NCI-H510A (cell line): ENCODE results near the gene AKIRIN2.
"Not testable (repeated sequence)": the region's sequence is repeated elsewhere in the genome, so short reads cannot be mapped to it uniquely, and the experiment has no call there.

ENCODE experiments used
- DNase-seq: peaks from one replicate; lab custom pipeline; 2025; lab: John Stamatoyannopoulos, UW

AKIRIN2 gene

GRCh38 chr6:87687893-87688292 is 14.1 kb downstream of the AKIRIN2 start:
- not testable (repeated sequence) for DNase-seq

DNA sequence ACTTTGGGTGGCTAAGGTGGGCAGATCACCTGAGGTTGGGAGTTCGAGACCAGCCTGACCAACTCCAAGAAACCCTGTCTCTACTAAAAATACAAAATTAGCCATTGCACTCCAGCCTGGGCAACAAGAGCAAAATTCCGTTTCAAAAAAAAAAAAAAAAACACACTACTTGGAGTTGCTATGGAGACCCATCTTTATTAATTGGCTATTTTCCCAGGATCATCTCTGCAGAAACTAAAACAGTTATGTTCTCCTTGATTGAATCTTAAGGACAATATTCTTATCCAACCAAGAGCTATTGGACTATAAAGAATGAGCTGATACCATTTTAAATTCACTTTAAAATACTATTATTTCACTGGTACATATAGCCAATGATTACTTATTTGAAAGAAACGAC is 14.7 kb downstream of the AKIRIN2 start:
- DNase-seq = no peak

- DNase-seq = not testable (repeated sequence)
These were observed 15.3 kb downstream of the AKIRIN2 start for GRCh38 chr6:87686636-87687205.

DNA sequence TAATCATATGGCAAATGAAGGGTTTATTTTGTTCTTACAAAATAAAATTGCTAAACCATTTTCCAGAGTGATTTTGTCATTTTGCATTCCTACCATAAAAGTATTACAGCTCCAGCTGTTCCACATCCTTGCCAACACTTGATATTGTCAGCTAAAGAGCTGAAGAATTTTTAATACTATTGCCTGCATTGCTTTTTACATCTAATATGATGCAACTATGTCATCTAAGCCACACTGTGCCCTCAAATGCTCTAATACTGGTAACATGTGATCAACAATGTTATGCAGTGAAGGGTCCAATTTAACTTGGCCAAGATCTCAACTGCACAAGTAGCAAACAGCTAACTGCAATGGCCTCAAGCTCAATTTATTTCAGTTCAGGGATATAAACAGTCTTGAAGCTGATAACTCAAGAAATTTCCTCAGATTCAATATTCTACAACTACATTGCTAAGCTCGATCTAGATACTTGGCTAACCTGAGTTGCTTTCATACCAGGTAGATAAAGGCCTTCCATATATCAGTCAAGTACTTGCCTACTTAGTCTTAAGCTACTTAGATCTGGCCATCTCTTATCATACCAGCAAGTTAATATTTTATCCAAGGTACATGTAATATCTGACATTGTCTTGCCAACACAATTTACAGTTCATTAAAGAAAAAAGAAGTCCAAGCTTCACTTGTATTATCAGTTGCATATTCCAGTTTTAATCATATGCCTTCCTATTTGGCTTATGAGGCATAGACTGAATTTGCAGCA is 17.0 kb downstream of the AKIRIN2 start:
- no peak for DNase-seq

GRCh38 chr6:87683890-87684289 is 18.1 kb downstream of the AKIRIN2 start:
- no peak for DNase-seq

GRCh38 chr6:87682310-87682709 is 19.7 kb downstream of the AKIRIN2 start:
- no peak for DNase-seq

GRCh38 chr6:87675004-87675681 is 26.9 kb downstream of the AKIRIN2 start:
- no peak for DNase-seq

DNA sequence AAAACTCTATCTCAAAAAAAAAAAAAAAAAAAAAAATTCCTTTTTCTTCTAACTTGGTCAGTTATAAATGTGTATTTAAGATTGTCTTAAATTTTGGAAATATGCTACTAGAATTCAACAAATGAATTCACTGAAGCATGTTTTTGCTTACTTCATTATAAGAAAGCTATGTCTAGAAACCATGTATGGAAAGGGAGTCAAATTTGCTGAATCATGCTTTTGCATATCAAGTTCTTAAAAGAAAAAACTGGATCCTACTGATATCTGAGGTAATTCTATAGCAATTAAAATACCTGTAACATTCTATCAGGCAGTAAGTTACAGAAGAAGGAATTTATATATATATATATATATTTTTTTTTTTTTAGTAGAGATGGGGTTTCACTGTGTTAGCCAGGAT is 27.7 kb downstream of the AKIRIN2 start:
- no peak for DNase-seq

- no peak for DNase-seq
These were observed 28.8 kb downstream of the AKIRIN2 start for GRCh38 chr6:87673237-87673636.

DNA sequence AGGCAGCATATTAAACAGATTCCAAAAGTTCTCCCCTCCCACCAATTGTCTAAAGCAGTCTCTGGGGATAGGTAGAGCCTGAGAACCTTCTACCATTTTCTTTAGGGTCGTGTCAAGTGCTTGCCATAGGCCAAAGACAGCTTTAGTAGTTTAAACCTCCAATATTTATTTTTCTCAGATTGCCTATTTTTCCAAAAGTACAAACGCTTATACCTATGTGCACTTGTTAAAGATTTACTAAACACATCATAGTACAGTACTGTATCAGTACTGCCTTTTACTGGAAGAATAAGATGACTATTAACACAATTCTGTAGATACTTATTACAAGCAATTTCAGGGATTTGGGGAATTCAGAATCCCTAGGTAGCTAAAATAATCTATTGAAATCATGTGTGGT is 29.4 kb downstream of the AKIRIN2 start:
- DNase-seq = no peak

GRCh38 chr6:87671555-87672029 is 30.4 kb downstream of the AKIRIN2 start:
- DNase-seq = no peak

- no peak for DNase-seq
These were observed 31.3 kb downstream of the AKIRIN2 start for GRCh38 chr6:87670707-87671106.

DNA sequence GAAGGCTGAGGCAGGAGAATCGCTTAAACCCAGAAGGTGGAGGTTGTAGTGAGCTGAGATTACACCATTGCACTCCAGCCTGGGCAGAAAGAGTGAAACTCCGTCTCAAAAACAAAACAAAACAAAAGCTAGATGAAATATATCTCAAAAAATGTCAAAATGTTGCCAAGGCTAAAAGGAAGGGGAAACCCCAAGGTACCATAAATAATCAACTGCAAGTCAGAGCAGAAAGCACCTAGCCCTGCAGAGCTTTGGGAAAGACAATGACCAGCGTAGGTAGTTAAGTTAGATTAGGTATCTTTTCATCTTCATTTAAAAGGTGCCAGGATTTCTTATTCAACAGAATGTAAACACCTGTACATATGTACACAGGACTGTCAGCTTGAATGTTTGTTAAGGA is 33.0 kb downstream of the AKIRIN2 start:
- DNase-seq = no peak

GRCh38 chr6:87668013-87668412 is 34.0 kb downstream of the AKIRIN2 start:
- no peak for DNase-seq

GRCh38 chr6:87667032-87667431 is 35.0 kb downstream of the AKIRIN2 start:
- no peak for DNase-seq

DNA sequence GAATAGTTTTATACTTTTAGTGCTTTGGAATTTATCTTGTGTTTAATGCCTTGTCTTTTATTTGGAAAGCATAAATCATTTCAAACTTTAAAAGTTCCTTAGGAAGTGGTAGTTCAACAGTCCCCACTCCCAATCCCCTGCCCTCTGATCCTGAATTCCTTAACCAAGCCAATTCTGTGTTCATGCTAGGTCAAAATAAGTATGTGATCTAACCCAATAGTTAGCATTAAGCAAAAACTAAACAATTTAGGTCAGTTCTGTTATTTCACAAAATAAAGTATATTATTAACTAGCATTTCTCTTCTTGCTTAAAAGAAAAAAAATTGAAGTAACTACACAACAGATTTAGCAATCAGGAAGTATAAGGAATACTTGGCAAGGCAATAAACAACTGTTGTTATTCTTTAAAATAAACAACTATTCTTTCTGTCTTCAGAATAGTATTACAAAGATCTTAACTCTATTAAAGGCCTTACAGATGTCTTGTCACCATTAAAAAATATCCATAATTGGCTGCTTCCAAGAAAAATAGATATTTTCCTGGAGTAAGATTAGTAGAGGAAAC is 37.0 kb downstream of the AKIRIN2 start:
- DNase-seq = no peak

DNA sequence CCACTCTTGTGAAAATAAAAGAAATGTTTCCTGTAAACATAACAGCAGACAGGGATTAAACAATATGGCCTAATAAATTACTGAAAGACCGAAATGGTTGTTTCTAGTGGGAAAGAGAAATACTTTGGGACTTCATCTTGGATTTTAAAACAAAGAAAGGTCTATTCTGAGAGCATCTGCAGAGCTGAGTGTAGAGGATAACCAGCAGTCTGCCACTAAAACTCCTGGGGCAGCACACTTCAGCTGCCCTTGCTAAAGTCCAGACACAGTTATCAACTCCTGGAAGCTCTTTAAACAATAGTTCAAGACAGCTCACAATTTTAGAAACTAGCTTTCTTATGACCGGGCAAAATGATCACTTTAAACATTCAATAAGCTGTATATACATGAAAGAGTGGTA is 38.6 kb downstream of the AKIRIN2 start:
- DNase-seq = no peak

DNA sequence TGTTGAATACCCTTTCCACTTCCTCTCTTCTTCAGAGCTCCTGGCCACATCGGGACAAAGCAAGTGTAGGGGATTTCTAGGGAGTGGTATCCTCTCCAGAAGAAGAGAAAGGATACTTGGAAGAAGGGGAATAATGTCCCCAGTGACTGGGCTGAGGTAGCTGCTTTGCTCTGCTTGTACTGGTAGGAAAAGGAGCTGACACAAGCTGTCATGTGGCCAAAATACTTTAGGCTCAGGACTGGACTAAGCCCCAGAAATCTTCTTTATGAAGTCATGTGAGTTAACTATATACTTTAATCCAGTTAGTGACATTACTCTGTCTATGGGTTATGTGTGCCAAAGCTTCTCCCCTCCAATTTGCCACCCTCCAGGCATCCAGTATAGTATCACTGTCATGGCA is 40.5 kb downstream of the AKIRIN2 start:
- DNase-seq = no peak

DNA sequence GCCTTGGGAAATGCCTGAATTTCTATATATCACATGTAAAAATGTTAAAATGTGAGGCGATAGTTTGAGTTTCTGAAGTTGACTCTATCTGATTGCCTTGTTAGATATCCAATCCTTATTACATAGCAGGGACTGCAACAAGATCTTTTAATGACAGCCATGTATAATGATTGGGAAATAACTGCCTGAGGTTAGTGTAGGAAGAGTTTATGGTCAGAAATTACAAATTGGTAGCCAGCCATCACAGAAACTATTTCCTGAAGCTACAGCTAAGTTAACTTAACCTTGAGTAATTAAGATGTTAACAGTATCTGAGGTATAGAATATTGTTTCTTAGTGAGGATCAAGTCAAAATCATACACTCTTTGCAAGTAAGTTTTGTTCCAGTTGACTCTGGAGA is 41.0 kb downstream of the AKIRIN2 start:
- no peak for DNase-seq

- no peak for DNase-seq
These were observed 41.7 kb downstream of the AKIRIN2 start for GRCh38 chr6:87660226-87660911.

GRCh38 chr6:87658516-87658915 is 43.5 kb downstream of the AKIRIN2 start:
- no peak for DNase-seq

DNA sequence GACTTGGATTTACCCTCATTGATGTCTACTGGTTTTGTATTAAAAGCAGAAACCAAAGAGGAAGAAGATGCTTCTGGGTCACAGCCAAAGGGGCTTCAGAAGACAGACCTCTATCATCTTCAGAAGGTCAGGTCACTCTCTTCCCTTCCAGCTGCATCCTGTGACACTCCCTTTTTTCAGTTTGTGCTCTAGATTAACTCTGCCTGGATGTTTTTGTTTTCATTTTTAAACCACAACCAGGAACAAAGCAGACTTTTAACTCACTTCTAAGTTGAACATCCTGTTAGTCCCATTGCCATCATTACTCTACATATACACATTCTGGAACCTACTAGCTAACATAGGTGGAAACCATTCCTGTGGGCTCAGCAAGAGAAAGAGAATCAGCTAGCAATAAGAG is 45.2 kb downstream of the AKIRIN2 start:
- DNase-seq = no peak
